Ascending aorta (tissue), 2 donors: ENCODE measurements around the gene COMMD8. TPM values are rescaled to one million over a fixed set of nuclear protein-coding genes. Genes with fewer than 3 reads are reported as not detected.
A peak's percentile ranks its signal among the peaks of the same experiment; 100 is the strongest.

Experiments
- DNase-seq, 2 donors: peaks; one replicate each; pipeline ENCODE4 v3.0.0-alpha.2; 2019; ENCODE audit warnings: low spot score in 2 of 2
- H3K27ac ChIP-seq, 2 donors: fragments of 200-600 bp; sonication (generic); one replicate each; pipeline ENCODE4 v1.5.1; 2016 to 2017; ENCODE audit warnings: mild to moderate bottlenecking in 1 of 2
- H3K27me3 ChIP-seq: fragments of 200-600 bp; sonication (generic); one replicate; pipeline ENCODE4 v1.5.1; 2017
- H3K36me3 ChIP-seq, 2 donors: fragments of 200-600 bp; sonication (generic); one replicate each; pipeline ENCODE4 v1.5.1; 2016
- H3K4me1 ChIP-seq, 2 donors: fragments of 200-600 bp; sonication (generic); one replicate each; pipeline ENCODE4 v1.5.1; 2016 to 2017; ENCODE audit warnings: mild to moderate bottlenecking in 1 of 2
- H3K4me3 ChIP-seq, 2 donors: fragments of 200-600 bp; sonication (generic); one replicate each; pipeline ENCODE4 v1.5.1; 2016 to 2017; ENCODE audit warnings: mild to moderate bottlenecking in 1 of 2
- H3K9me3 ChIP-seq, 2 donors: fragments of 200-600 bp; sonication (generic); one replicate each; pipeline ENCODE4 v1.5.1; 2016
- CTCF ChIP-seq, 3 experiments: fragments of 200-600 bp in 2 of 3; fragments of 450-650 bp in 1 of 3; sonication (generic) in 2 of 3; IDR thresholded peaks; one replicate each; pipeline ENCODE4 v1.5.1; 2016 to 2019; ENCODE audit warnings: antibody characterized with exemption in 3 of 3, mild to moderate bottlenecking in 1 of 3, moderate library complexity in 1 of 3
- intact Hi-C: fragments of 100-400 bp; cut with DNase I; formaldehyde crosslinking; loops from one replicate; pipeline ENCODE4 v1.15.1; 2023
- total RNA-seq: library from RNA; depleted of rRNA; stranded (reverse); fragments of >200 nt; gene quantifications from one replicate; pipeline ENCODE4 v1.1.0, GENCODE V29; 2016

Gene COMMD8
- total RNA-seq, 1 donor from 2014 or later = 1.7 TPM

GRCh38 chr4:47465004-47465403, 1.5 kb upstream of the COMMD8 start:
- DNase-seq = no peak
- H3K4me3 ChIP-seq = no peak overlapping the region
- TF ChIP-seq CTCF (IDR thresholded peaks at IDR 0.05) = no peak
- peaks cover 0 to 8% of the 10 kb centered on the region in 2 donors for H3K4me1 ChIP-seq
- no peak overlapping the region for H3K27ac ChIP-seq
- no peaks in the 10 kb centered on the region for H3K9me3 ChIP-seq
- no peaks in the 10 kb centered on the region for H3K27me3 ChIP-seq
- no peaks in the 10 kb centered on the region for H3K36me3 ChIP-seq
- intact Hi-C loops = loop anchor here (10.0 kb wide), 1 partner anchor 880 kb away; the partner anchor contains the start of gene SLAIN2

GRCh38 chr4:47462799-47463234, 685 bp downstream of the COMMD8 start:
- H3K4me1 ChIP-seq = peaks cover 0 to 8% of the 10 kb centered on the region in 2 donors
- no peak for DNase-seq
- peak overlapping the region; percentile 71 to 89 for H3K4me3 ChIP-seq
- peak overlapping the region; percentile 78 to 88 for H3K27ac ChIP-seq
- intact Hi-C loops = loop anchor here (1.0 to 10.0 kb wide), 6 partner anchors 22 to 882 kb away; partner anchors contain the start of genes ATP10D, NFXL1 and SLAIN2
- TF ChIP-seq CTCF (IDR thresholded peaks at IDR 0.05) = no peak
- no peaks in the 10 kb centered on the region for H3K36me3 ChIP-seq
- H3K9me3 ChIP-seq = no peaks in the 10 kb centered on the region
- no peaks in the 10 kb centered on the region for H3K27me3 ChIP-seq

- H3K4me3 ChIP-seq = no peak overlapping the region
- no peak for TF ChIP-seq CTCF (IDR thresholded peaks at IDR 0.05)
- intact Hi-C loops = no loop called here
- H3K9me3 ChIP-seq = no peaks in the 10 kb centered on the region
- DNase-seq = no peak
- no peak overlapping the region for H3K27ac ChIP-seq
- no peaks in the 10 kb centered on the region for H3K4me1 ChIP-seq
- H3K27me3 ChIP-seq = no peaks in the 10 kb centered on the region
- peaks cover 20 to 53% of the 10 kb centered on the region in 2 donors for H3K36me3 ChIP-seq
Measured at GRCh38 chr4:47451657-47452056, 11.8 kb downstream of the COMMD8 start.

GRCh38 chr4:47444031-47444430, 19.5 kb downstream of the COMMD8 start:
- no peak for TF ChIP-seq CTCF (IDR thresholded peaks at IDR 0.05)
- DNase-seq = no peak
- Histone ChIP-seq H3K27me3 (no peaks in the 10 kb centered on the region), H3K4me3 (no peak overlapping the region), H3K4me1 (no peaks in the 10 kb centered on the region), H3K9me3 (no peaks in the 10 kb centered on the region), H3K27ac (no peak overlapping the region), H3K36me3 (no peaks in the 10 kb centered on the region)
- intact Hi-C loops = no loop called here

GRCh38 chr4:47442980-47443379, 20.5 kb downstream of the COMMD8 start:
- Histone ChIP-seq H3K4me1 (no peaks in the 10 kb centered on the region), H3K9me3 (no peaks in the 10 kb centered on the region), H3K27ac (no peak overlapping the region), H3K4me3 (no peak overlapping the region), H3K36me3 (no peaks in the 10 kb centered on the region), H3K27me3 (no peaks in the 10 kb centered on the region)
- intact Hi-C loops = no loop called here
- no peak for TF ChIP-seq CTCF (IDR thresholded peaks at IDR 0.05)
- peak in 1 of 2 donors; percentile 10 for DNase-seq

- Histone ChIP-seq H3K4me1 (no peaks in the 10 kb centered on the region), H3K27me3 (no peaks in the 10 kb centered on the region), H3K36me3 (no peaks in the 10 kb centered on the region), H3K27ac (no peak overlapping the region), H3K9me3 (no peaks in the 10 kb centered on the region), H3K4me3 (no peak overlapping the region)
- intact Hi-C loops = no loop called here
- TF ChIP-seq CTCF (IDR thresholded peaks at IDR 0.05) = no peak
- DNase-seq = no peak
Measured at GRCh38 chr4:47434931-47435330, 28.6 kb downstream of the COMMD8 start.
